ENCODE measurements around the gene ADAMTS12. TPM values are rescaled to one million over a fixed set of nuclear protein-coding genes. Genes with fewer than 3 reads are reported as not detected.

The ADAMTS12 gene
- total RNA-seq, 2 experiments from 2014 or later: not detected

GRCh38 chr5:33611877-33612276, 279.9 kb downstream of the ADAMTS12 start:
- ChIA-PET POLR2A (no interaction called here), CTCF (ENCODE audit: unreplicated experiment) (no interaction called here)
- BruUV-seq (replicated peaks): no TSS peak

GRCh38 chr5:33608344-33609041, 283.3 kb downstream of the ADAMTS12 start:
- Histone ChIP-seq H3K9me3 (ENCODE audit: low read length) (no peaks in the 10 kb centered on the region), H2AFZ (ENCODE audit: low read length) (no peak overlapping the region), H3K27ac (ENCODE audit: low read depth, low read length, poor library complexity, severe bottlenecking) (no peak overlapping the region), H3K79me2 (ENCODE audit: insufficient read depth, low read depth, low read length) (no peaks in the 10 kb centered on the region), H3K9me2 (ENCODE audit: insufficient read depth, low read length) (no peaks in the 10 kb centered on the region), H3K4me3 (ENCODE audit: low read depth, low read length, poor library complexity, severe bottlenecking) (no peak overlapping the region), H4K20me1 (ENCODE audit: insufficient read depth, low read length) (no peaks in the 10 kb centered on the region), H3K36me3 (ENCODE audit: insufficient read depth, low read length) (no peaks in the 10 kb centered on the region), H3K4me1 (ENCODE audit: insufficient read depth, low read length, poor library complexity, severe bottlenecking) (no peaks in the 10 kb centered on the region), H3K4me2 (ENCODE audit: low read length) (no peak overlapping the region)
- ChIA-PET CTCF (ENCODE audit: unreplicated experiment) (no interaction called here), POLR2A (no interaction called here)
- TF ChIP-seq EZH2phosphoT487 (IDR thresholded peaks at IDR 0.05; ENCODE audit: borderline replicate concordance, low read depth, low read length) (no peak), CTCF (conservative IDR thresholded peaks at IDR 0.05; ENCODE audit: low read length) (no peak)
- no TSS peak for BruUV-seq (replicated peaks)
- DNase-seq (ENCODE audit: low spot score): no peak
- intact Hi-C loops (cut with micrococcal nuclease; ENCODE audit: unreplicated experiment): no loop called here

More at GRCh38 chr5:33611877-33612276, 279.9 kb downstream of the ADAMTS12 start:
- no peaks in the 10 kb centered on the region for H4K20me1 ChIP-seq (ENCODE audit: insufficient read depth, low read length)
- no peak overlapping the region for H2AFZ ChIP-seq (ENCODE audit: low read length)
- no peak overlapping the region for H3K4me3 ChIP-seq (ENCODE audit: low read depth, low read length, poor library complexity, severe bottlenecking)
- H3K9me2 ChIP-seq (ENCODE audit: insufficient read depth, low read length): no peaks in the 10 kb centered on the region
- no peaks in the 10 kb centered on the region for H3K4me1 ChIP-seq (ENCODE audit: insufficient read depth, low read length, poor library complexity, severe bottlenecking)
- intact Hi-C loops (cut with micrococcal nuclease; ENCODE audit: unreplicated experiment): no loop called here
- DNase-seq (ENCODE audit: low spot score): no peak
- H3K4me2 ChIP-seq (ENCODE audit: low read length): no peak overlapping the region
- H3K36me3 ChIP-seq (ENCODE audit: insufficient read depth, low read length): no peaks in the 10 kb centered on the region
- no peaks in the 10 kb centered on the region for H3K79me2 ChIP-seq (ENCODE audit: insufficient read depth, low read depth, low read length)
- TF ChIP-seq CTCF (conservative IDR thresholded peaks at IDR 0.05; ENCODE audit: low read length): no peak
- no peak for TF ChIP-seq EZH2phosphoT487 (IDR thresholded peaks at IDR 0.05; ENCODE audit: borderline replicate concordance, low read depth, low read length)
- H3K9me3 ChIP-seq (ENCODE audit: low read length): no peaks in the 10 kb centered on the region
- H3K27ac ChIP-seq (ENCODE audit: low read depth, low read length, poor library complexity, severe bottlenecking): no peak overlapping the region

GRCh38 chr5:33604503-33604902, 287.3 kb downstream of the ADAMTS12 start:
- DNase-seq (ENCODE audit: low spot score): no peak
- H3K79me2 ChIP-seq (ENCODE audit: insufficient read depth, low read depth, low read length): no peaks in the 10 kb centered on the region
- ChIA-PET CTCF (ENCODE audit: unreplicated experiment) (no interaction called here), POLR2A (interaction anchor here (0.6 to 0.8 kb wide), 2 partner anchors 10 to 126 kb away, joined by 3 read pairs; no protein-coding TSS in a partner anchor)
- TF ChIP-seq EZH2phosphoT487 (IDR thresholded peaks at IDR 0.05; ENCODE audit: borderline replicate concordance, low read depth, low read length) (no peak), CTCF (conservative IDR thresholded peaks at IDR 0.05; ENCODE audit: low read length) (no peak)
- H3K4me3 ChIP-seq (ENCODE audit: low read depth, low read length, poor library complexity, severe bottlenecking): no peak overlapping the region
- intact Hi-C loops (cut with micrococcal nuclease; ENCODE audit: unreplicated experiment): no loop called here
- no peak overlapping the region for H2AFZ ChIP-seq (ENCODE audit: low read length)
- no peaks in the 10 kb centered on the region for H3K4me1 ChIP-seq (ENCODE audit: insufficient read depth, low read length, poor library complexity, severe bottlenecking)
- H4K20me1 ChIP-seq (ENCODE audit: insufficient read depth, low read length): no peaks in the 10 kb centered on the region
- H3K9me3 ChIP-seq (ENCODE audit: low read length): no peaks in the 10 kb centered on the region
- no peak overlapping the region for H3K4me2 ChIP-seq (ENCODE audit: low read length)
- no peak overlapping the region for H3K27ac ChIP-seq (ENCODE audit: low read depth, low read length, poor library complexity, severe bottlenecking)
- no TSS peak for BruUV-seq (replicated peaks)
- H3K36me3 ChIP-seq (ENCODE audit: insufficient read depth, low read length): no peaks in the 10 kb centered on the region
- H3K9me2 ChIP-seq (ENCODE audit: insufficient read depth, low read length): no peaks in the 10 kb centered on the region

All from OCI-LY7 (cell line).